HepG2 (cell line): ENCODE data around the gene ACOXL. TPM values are rescaled to one million over a fixed set of nuclear protein-coding genes. Genes with fewer than 3 reads are reported as not detected.
A peak's percentile ranks its signal among the peaks of the same experiment; 100 is the strongest.

Source experiments
- AKNA ChIP-seq: sonication (generic); formaldehyde crosslinking; IDR thresholded peaks from 2 replicates; pipeline ENCODE4 v1.4.0; 2020; ENCODE audit warnings: missing genetic modification reagents, borderline replicate concordance
- NCOA1 ChIP-seq: sonication (generic); formaldehyde crosslinking; IDR thresholded peaks from 2 replicates; pipeline ENCODE4 v1.9.0; 2021; ENCODE audit warnings: missing genetic modification reagents
- RBAK ChIP-seq: sonication (generic); formaldehyde crosslinking; IDR thresholded peaks from 2 replicates; pipeline ENCODE4 v1.5.1; 2020; ENCODE audit warnings: mild to moderate bottlenecking, missing genetic modification reagents
- SMAD9 ChIP-seq: sonication (generic); formaldehyde crosslinking; IDR thresholded peaks from 2 replicates; pipeline ENCODE4 v1.5.1; 2020; ENCODE audit warnings: mild to moderate bottlenecking, missing genetic modification reagents
- SNAPC2 ChIP-seq: sonication (generic); formaldehyde crosslinking; IDR thresholded peaks from 2 replicates; pipeline ENCODE4 v1.8.1; 2022; ENCODE audit warnings: mild to moderate bottlenecking, missing genetic modification reagents
- SOX13 ChIP-seq, 3 experiments: fragments of 450-650 bp in 1 of 3; sonication (generic) in 1 of 3; formaldehyde crosslinking in 1 of 3; IDR thresholded peaks in 2 of 3; conservative IDR thresholded peaks in 1 of 3; 2 replicates each; pipeline versions ENCODE4 v1.5.0 to v1.6.1; 2016 to 2020; ENCODE audit warnings: antibody characterized with exemption in 1 of 3, mild to moderate bottlenecking in 1 of 3, missing compliant biosample characterization in 1 of 3, missing genetic modification reagents in 1 of 3, moderate library complexity in 1 of 3
- ZFX ChIP-seq: sonication (generic); formaldehyde crosslinking; IDR thresholded peaks from 2 replicates; pipeline ENCODE4 v1.4.0; 2020; ENCODE audit warnings: mild to moderate bottlenecking, low read depth, missing genetic modification reagents, moderate library complexity
- ZNF253 ChIP-seq: sonication (generic); formaldehyde crosslinking; IDR thresholded peaks from 2 replicates; pipeline ENCODE4 v1.8.0; 2022; ENCODE audit warnings: mild to moderate bottlenecking, missing genetic modification reagents, borderline replicate concordance
- ZNF329 ChIP-seq: sonication (generic); formaldehyde crosslinking; IDR thresholded peaks from 2 replicates; pipeline ENCODE4 v1.9.0; 2021; ENCODE audit warnings: low read depth, mild to moderate bottlenecking, missing genetic modification reagents
- ZNF34 ChIP-seq: sonication (generic); formaldehyde crosslinking; IDR thresholded peaks from 2 replicates; pipeline ENCODE4 v1.4.0; 2020; ENCODE audit warnings: mild to moderate bottlenecking, missing genetic modification reagents, borderline replicate concordance
- ZNF414 ChIP-seq: sonication (generic); formaldehyde crosslinking; IDR thresholded peaks from 2 replicates; pipeline ENCODE4 v1.5.0; 2020; ENCODE audit warnings: missing genetic modification reagents
- ZNF441 ChIP-seq: sonication (generic); formaldehyde crosslinking; IDR thresholded peaks from 2 replicates; pipeline ENCODE4 v1.7.0; 2021; ENCODE audit warnings: missing genetic modification reagents, borderline replicate concordance
- ZNF550 ChIP-seq: sonication (generic); formaldehyde crosslinking; IDR thresholded peaks from 2 replicates; pipeline ENCODE4 v1.4.0; 2020; ENCODE audit warnings: mild to moderate bottlenecking, missing genetic modification reagents, borderline replicate concordance
- ZNF773 ChIP-seq: sonication (generic); formaldehyde crosslinking; IDR thresholded peaks from 2 replicates; pipeline ENCODE4 v1.4.0; 2020; ENCODE audit warnings: missing genetic modification reagents, borderline replicate concordance
- ZSCAN25 ChIP-seq: sonication (generic); formaldehyde crosslinking; IDR thresholded peaks from 2 replicates; pipeline ENCODE4 v1.8.0; 2022; ENCODE audit warnings: mild to moderate bottlenecking, missing genetic modification reagents
- polyA plus RNA-seq, 8 experiments: library from polyadenylated mRNA; depleted of rRNA in 3 of 8; stranded (reverse) in 7 of 8; unstranded in 1 of 8; fragments of >200 nt; fragmentation: Illumina TruSeq in 4 of 8; extraction: Trizol in 4 of 8; gene quantifications; 2 replicates each; pipeline versions ENCODE4 v1.2.1 to v1.2.3, GENCODE V29; 2011 to 2016; ENCODE audit warnings: low read depth in 4 of 8, missing spikeins in 1 of 8, mixed read lengths in 1 of 8; ENCODE audit not compliant: insufficient read depth in 1 of 8
- total RNA-seq, 5 experiments: library from RNA; depleted of rRNA; stranded (reverse); fragments of >200 nt; fragmentation: Illumina TruSeq; extraction: Trizol; gene quantifications; 2 replicates each; pipeline ENCODE4 v1.2.3, GENCODE V29; 2016; ENCODE audit warnings: low read depth in 1 of 5
- TF ChIP-seq, protein P1 (sequence below): sonication (generic); formaldehyde crosslinking; IDR thresholded peaks from 2 replicates; pipeline ENCODE4 v1.4.0; 2020; ENCODE audit warnings: missing genetic modification reagents, borderline replicate concordance
- TF ChIP-seq, protein P2 (sequence below): sonication (generic); formaldehyde crosslinking; IDR thresholded peaks from 2 replicates; pipeline ENCODE4 v1.8.1; 2023; ENCODE audit warnings: mild to moderate bottlenecking, moderate library complexity, missing genetic modification reagents
- TF ChIP-seq, protein P3 (sequence below): sonication (generic); formaldehyde crosslinking; IDR thresholded peaks from 2 replicates; pipeline ENCODE4 v1.4.0; 2020; ENCODE audit warnings: mild to moderate bottlenecking, missing genetic modification reagents

ACOXL gene
- total and polyA plus RNA-seq, 2 of the 13 experiments (the other 11 are each of a cell fraction or from before 2014, with no cell fraction given), result not detected

- TF ChIP-seq AKNA (CRISPR knock-in tag) (no peak), RBAK (no peak), ZNF253 (CRISPR knock-in tag) (no peak), SNAPC2 (CRISPR knock-in tag) (no peak), ZNF414 (CRISPR knock-in tag) (no peak), ZNF441 (CRISPR knock-in tag) (no peak), NCOA1 (CRISPR knock-in tag) (no peak), ZSCAN25 (CRISPR knock-in tag) (no peak), ZNF34 (CRISPR knock-in tag) (no peak), SOX13 (IDR thresholded peaks at IDR 0.05) (no peak), SOX13 (CRISPR knock-in tag; conservative IDR thresholded peaks at IDR 0.05 in 1 of 2, IDR thresholded peaks at IDR 0.05 in 1 of 2) (peak in 1 of 2 experiments; percentile 22; a peak in 1 of 4 replicates), SMAD9 (CRISPR knock-in tag) (no peak), ZNF329 (CRISPR knock-in tag) (no peak), ZNF550 (CRISPR knock-in tag) (no peak), ZNF773 (CRISPR knock-in tag) (no peak), ZFX (CRISPR knock-in tag) (no peak)
- TF ChIP-seq, protein P1, sequence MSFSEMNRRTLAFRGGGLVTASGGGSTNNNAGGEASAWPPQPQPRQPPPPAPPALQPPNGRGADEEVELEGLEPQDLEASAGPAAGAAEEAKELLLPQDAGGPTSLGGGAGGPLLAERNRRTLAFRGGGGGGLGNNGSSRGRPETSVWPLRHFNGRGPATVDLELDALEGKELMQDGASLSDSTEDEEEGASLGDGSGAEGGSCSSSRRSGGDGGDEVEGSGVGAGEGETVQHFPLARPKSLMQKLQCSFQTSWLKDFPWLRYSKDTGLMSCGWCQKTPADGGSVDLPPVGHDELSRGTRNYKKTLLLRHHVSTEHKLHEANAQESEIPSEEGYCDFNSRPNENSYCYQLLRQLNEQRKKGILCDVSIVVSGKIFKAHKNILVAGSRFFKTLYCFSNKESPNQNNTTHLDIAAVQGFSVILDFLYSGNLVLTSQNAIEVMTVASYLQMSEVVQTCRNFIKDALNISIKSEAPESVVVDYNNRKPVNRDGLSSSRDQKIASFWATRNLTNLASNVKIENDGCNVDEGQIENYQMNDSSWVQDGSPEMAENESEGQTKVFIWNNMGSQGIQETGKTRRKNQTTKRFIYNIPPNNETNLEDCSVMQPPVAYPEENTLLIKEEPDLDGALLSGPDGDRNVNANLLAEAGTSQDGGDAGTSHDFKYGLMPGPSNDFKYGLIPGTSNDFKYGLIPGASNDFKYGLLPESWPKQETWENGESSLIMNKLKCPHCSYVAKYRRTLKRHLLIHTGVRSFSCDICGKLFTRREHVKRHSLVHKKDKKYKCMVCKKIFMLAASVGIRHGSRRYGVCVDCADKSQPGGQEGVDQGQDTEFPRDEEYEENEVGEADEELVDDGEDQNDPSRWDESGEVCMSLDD (CRISPR knock-in tag), result no peak
- TF ChIP-seq, protein P2, sequence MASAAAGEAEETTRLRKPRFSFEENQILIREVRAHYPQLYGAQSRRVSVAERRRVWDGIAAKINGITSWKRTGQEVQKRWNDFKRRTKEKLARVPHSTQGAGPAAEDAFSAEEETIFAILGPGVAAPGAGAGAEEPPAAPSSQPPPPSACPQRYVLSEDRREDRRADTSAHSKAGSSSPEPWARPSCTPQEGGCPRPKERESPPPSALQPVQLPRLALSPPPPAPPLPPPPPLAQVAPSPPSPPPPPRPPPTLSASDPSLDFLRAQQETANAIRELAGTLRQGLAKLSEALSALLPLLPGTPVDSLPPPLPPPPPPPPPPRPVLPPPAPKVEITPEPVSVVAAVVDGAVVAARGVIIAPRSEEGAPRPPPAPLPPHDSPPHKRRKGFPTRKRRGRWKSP (CRISPR knock-in tag), result no peak
- TF ChIP-seq, protein P3, sequence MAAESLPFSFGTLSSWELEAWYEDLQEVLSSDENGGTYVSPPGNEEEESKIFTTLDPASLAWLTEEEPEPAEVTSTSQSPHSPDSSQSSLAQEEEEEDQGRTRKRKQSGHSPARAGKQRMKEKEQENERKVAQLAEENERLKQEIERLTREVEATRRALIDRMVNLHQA (CRISPR knock-in tag), result no peak
Observed at GRCh38 chr2:111116843-111117597, 384.6 kb downstream of the ACOXL start (continued).
